Adrenal gland (tissue), 12 donors: ENCODE results near the gene PTRHD1. TPM values are rescaled to one million over a fixed set of nuclear protein-coding genes. Genes with fewer than 3 reads are reported as not detected.

Experiments
- DNase-seq, 7 donors: peaks; one replicate each; pipeline ENCODE4 v3.0.0-alpha.2; 2019 to 2020
- H3K27ac ChIP-seq, 5 donors: fragments of 200-600 bp; sonication (generic) in 4 of 5; 1 replicate in 3 of 5; 2 replicates in 2 of 5; pipeline versions ENCODE4 v1.5.1 to v1.8.0; 2016 to 2020; ENCODE audit warnings: mild to moderate bottlenecking in 1 of 5
- H3K27me3 ChIP-seq: fragments of 200-600 bp; 2 replicates; pipeline ENCODE4 v1.8.0; 2021
- H3K36me3 ChIP-seq, 2 donors: fragments of 200-600 bp; replicated peaks in 1 of 2; 1 replicate in 1 of 2; 2 replicates in 1 of 2; pipeline versions ENCODE4 v1.5.1 to v1.8.0; 2018 to 2022
- H3K4me1 ChIP-seq, 2 donors: fragments of 200-600 bp; replicated peaks in 1 of 2; 1 replicate in 1 of 2; 2 replicates in 1 of 2; pipeline versions ENCODE4 v1.5.1 to v1.8.0; 2018 to 2021
- H3K4me3 ChIP-seq, 4 donors: fragments of 200-600 bp; sonication (generic) in 3 of 4; one replicate each; pipeline ENCODE4 v1.5.1; 2016 to 2018
- H3K9me3 ChIP-seq, 3 donors: fragments of 200-600 bp; sonication (generic) in 1 of 3; replicated peaks in 1 of 3; 1 replicate in 2 of 3; 2 replicates in 1 of 3; pipeline versions ENCODE4 v1.5.1 to v1.8.0; 2016 to 2021
- CTCF ChIP-seq, 6 experiments: fragments of 450-650 bp in 4 of 6; fragments of 200-600 bp in 2 of 6; sonication (generic) in 1 of 6; IDR thresholded peaks; 1 replicate in 5 of 6; 2 replicates in 1 of 6; pipeline versions ENCODE4 v1.5.1 to v1.8.0; 2016 to 2021; ENCODE audit warnings: antibody characterized with exemption in 6 of 6, mild to moderate bottlenecking in 2 of 6, moderate library complexity in 1 of 6
- POLR2A ChIP-seq, 2 donors: fragments of 450-650 bp; IDR thresholded peaks; one replicate each; pipeline ENCODE4 v1.6.1; 2017; ENCODE audit warnings: antibody characterized with exemption in 2 of 2, mild to moderate bottlenecking in 2 of 2, moderate library complexity in 1 of 2
- WGBS, 4 donors: extraction: QIAGEN DNeasy Blood & Tissue Kit in 2 of 4; methylation state at CpG; one replicate each; pipeline versions ENCODE4 v1.1.5 to v1.1.7; 2013 to 2017; 5-methylcytosine and 5-hydroxymethylcytosine counted together
- intact Hi-C, 2 donors: fragments of 100-400 bp; cut with DNase I; formaldehyde crosslinking; loops; one replicate each; pipeline versions ENCODE4 v1.14.1 to v1.15.0; 2022 to 2023
- polyA plus RNA-seq, 3 donors: library from polyadenylated mRNA; stranded (reverse); fragments of 200-250 nt in 2 of 3; fragments of 350-450 nt in 1 of 3; fragmentation: Illumina TruSeq in 1 of 3; extraction: RNeasy Lipid Tissue Mini Kit (QIAGEN cat#74804) in 1 of 3; gene quantifications; one replicate each; pipeline ENCODE4 v1.2.3, GENCODE V29; 2013 to 2014
- total RNA-seq, 9 donors: library from RNA; depleted of rRNA in 4 of 9; stranded (reverse); fragments of >200 nt in 4 of 9; fragments of 120-200 nt in 1 of 9; fragmentation: NEBNext Ultra II Directional in 1 of 9; extraction: Animal tissue kit (Norgen Biotek cat#: 25700) in 1 of 9; gene quantifications; one replicate each; pipeline versions ENCODE4 v1.1.0 to v1.2.4, GENCODE V29; 2013 to 2023
- donor health status: healthy with polysubstance abuse.
- donor health status: Bipolar disorder and iron deficiency.
- donor health status: DM: yes; HTN: yes; CAD: no.
- donor health status: DM: no; HTN: no; CAD: no.
- donor health status: DM: no; HTN: no; CAD: no.
- donor health status: DM: yes; HTN: yes; CAD: no.

The PTRHD1 gene
- total and polyA plus RNA-seq, 12 donors: 18.6 to 87.3 (median 53.3) TPM

GRCh38 chr2:24820598-24821432, 27.6 kb upstream of the PTRHD1 start:
- Histone ChIP-seq H3K36me3 (peaks cover 0 to 33% of the 10 kb centered on the region in 2 donors), H3K4me1 (peaks cover 8 to 20% of the 10 kb centered on the region in 2 donors), H3K4me3 (no peak overlapping the region), H3K27me3 (no peaks in the 10 kb centered on the region), H3K27ac (no peak overlapping the region), H3K9me3 (no peaks in the 10 kb centered on the region)
- peak in 4 of 7 donors; percentile 5 to 46 (median 13) for DNase-seq
- 93 to 95% (median 94%) methylated on average over 16 to 17 of the region's 17 CpGs for WGBS, 4 donors
- intact Hi-C loops: no loop called here
- no peak for TF ChIP-seq CTCF (IDR thresholded peaks at IDR 0.05)
- no peak for TF ChIP-seq POLR2A (IDR thresholded peaks at IDR 0.05)

- no peak for TF ChIP-seq POLR2A (IDR thresholded peaks at IDR 0.05)
- no peak for TF ChIP-seq CTCF (IDR thresholded peaks at IDR 0.05)
- Histone ChIP-seq H3K4me3 (no peak overlapping the region), H3K27me3 (no peaks in the 10 kb centered on the region), H3K36me3 (peaks cover 0 to 33% of the 10 kb centered on the region in 2 donors), H3K4me1 (peaks cover 8 to 20% of the 10 kb centered on the region in 2 donors), H3K9me3 (no peaks in the 10 kb centered on the region), H3K27ac (no peak overlapping the region)
- peak in 4 of 7 donors; percentile 1 to 35 (median 13) for DNase-seq
- intact Hi-C loops: no loop called here
- WGBS, 4 donors: 96 to 100% (median 96%) methylated on average over 2 to 7 of the region's 7 CpGs
Measured at GRCh38 chr2:24820175-24820513, 27.0 kb upstream of the PTRHD1 start.

GRCh38 chr2:24819442-24820174, 26.4 kb upstream of the PTRHD1 start:
- peaks cover 8 to 20% of the 10 kb centered on the region in 2 donors for H3K4me1 ChIP-seq
- TF ChIP-seq POLR2A (IDR thresholded peaks at IDR 0.05) (no peak), CTCF (IDR thresholded peaks at IDR 0.05) (no peak)
- intact Hi-C loops: no loop called here
- H3K27me3 ChIP-seq: no peaks in the 10 kb centered on the region
- 86 to 89% (median 88%) methylated on average over 16 to 21 of the region's 21 CpGs for WGBS, 4 donors
- H3K27ac ChIP-seq: peak overlapping the region in 3 of 5 donors; percentile 25 to 78 (median 60)
- no peak overlapping the region for H3K4me3 ChIP-seq
- peaks cover 0 to 33% of the 10 kb centered on the region in 2 donors for H3K36me3 ChIP-seq
- DNase-seq: peak in 3 of 7 donors; percentile 13 to 36 (median 13)
- H3K9me3 ChIP-seq: no peaks in the 10 kb centered on the region

- WGBS, 4 donors: 22 to 41% (median 36%) methylated on average over 9 of the region's 9 CpGs
- peaks cover 0 to 33% of the 10 kb centered on the region in 2 donors for H3K36me3 ChIP-seq
- intact Hi-C loops: no loop called here
Measured at GRCh38 chr2:24818721-24819167, 25.6 kb upstream of the PTRHD1 start.

More at GRCh38 chr2:24818721-24819167, 25.6 kb upstream of the PTRHD1 start:
- DNase-seq: peak; percentile 51 to 79 (median 74)
- peaks cover 8 to 20% of the 10 kb centered on the region in 2 donors for H3K4me1 ChIP-seq
- H3K4me3 ChIP-seq: no peak overlapping the region
- H3K27ac ChIP-seq: peak overlapping the region in 3 of 5 donors; percentile 60 to 78 (median 77)
- no peaks in the 10 kb centered on the region for H3K9me3 ChIP-seq
- no peaks in the 10 kb centered on the region for H3K27me3 ChIP-seq
- TF ChIP-seq CTCF (IDR thresholded peaks at IDR 0.05) (no peak), POLR2A (IDR thresholded peaks at IDR 0.05) (no peak)
